Measurements from ENCODE around the gene CBFA2T2.
"Not testable (repeated sequence)": the region's sequence is repeated elsewhere in the genome, so short reads cannot be mapped to it uniquely, and the experiment has no call there.

Gene CBFA2T2

DNA sequence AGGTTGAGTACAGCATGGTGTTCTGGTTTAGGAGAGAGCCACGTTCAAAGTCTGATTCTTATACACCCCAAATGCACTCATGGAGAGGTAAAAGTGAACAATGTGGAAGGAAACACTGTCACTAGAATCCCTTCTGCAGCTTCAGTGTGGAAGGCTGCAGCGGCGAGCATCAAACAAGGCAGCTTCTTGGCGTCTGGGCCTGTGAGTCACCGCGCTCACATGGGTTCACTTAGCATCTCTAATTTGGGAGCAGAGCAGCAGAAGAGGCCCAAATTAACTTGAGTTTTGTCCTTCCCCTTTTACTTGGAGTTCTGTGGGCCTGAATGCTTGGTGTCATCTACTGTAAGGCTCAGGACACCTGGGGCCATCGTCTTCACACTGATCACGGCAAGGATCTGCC lies 207.2 kb downstream of the CBFA2T2 start:
- peak; percentile 85 for DNase-seq (ENCODE audit: low spot score)

DNA sequence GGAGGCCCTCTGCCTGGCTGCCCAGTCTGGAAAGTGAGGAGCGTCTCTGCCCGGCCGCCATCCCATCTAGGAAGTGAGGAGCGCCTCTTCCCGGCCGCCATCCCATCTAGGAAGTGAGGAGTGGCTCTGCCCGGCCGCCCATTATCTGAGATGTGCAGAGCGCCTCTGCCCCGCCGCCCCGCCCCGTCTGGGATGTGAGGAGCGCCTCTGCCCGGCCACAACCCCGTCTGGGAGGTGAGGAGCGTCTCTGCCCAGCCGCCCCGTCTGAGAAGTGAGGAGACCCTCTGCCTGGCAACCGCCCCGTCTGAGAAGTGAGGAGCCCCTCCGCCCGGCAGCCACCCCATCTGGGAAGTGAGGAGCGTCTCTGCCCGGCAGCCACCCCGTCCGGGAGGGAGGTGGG lies 209.1 kb downstream of the CBFA2T2 start:
- DNase-seq (ENCODE audit: low spot score): not testable (repeated sequence)
